Measurements from ENCODE around the gene CAMTA2. TPM values are rescaled to one million over a fixed set of nuclear protein-coding genes. Genes with fewer than 3 reads are reported as not detected.

CAMTA2 gene, protein sequence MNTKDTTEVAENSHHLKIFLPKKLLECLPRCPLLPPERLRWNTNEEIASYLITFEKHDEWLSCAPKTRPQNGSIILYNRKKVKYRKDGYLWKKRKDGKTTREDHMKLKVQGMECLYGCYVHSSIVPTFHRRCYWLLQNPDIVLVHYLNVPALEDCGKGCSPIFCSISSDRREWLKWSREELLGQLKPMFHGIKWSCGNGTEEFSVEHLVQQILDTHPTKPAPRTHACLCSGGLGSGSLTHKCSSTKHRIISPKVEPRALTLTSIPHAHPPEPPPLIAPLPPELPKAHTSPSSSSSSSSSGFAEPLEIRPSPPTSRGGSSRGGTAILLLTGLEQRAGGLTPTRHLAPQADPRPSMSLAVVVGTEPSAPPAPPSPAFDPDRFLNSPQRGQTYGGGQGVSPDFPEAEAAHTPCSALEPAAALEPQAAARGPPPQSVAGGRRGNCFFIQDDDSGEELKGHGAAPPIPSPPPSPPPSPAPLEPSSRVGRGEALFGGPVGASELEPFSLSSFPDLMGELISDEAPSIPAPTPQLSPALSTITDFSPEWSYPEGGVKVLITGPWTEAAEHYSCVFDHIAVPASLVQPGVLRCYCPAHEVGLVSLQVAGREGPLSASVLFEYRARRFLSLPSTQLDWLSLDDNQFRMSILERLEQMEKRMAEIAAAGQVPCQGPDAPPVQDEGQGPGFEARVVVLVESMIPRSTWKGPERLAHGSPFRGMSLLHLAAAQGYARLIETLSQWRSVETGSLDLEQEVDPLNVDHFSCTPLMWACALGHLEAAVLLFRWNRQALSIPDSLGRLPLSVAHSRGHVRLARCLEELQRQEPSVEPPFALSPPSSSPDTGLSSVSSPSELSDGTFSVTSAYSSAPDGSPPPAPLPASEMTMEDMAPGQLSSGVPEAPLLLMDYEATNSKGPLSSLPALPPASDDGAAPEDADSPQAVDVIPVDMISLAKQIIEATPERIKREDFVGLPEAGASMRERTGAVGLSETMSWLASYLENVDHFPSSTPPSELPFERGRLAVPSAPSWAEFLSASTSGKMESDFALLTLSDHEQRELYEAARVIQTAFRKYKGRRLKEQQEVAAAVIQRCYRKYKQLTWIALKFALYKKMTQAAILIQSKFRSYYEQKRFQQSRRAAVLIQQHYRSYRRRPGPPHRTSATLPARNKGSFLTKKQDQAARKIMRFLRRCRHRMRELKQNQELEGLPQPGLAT
- 16.7 and 20.3 TPM in 2 replicates for total RNA-seq

GRCh38 chr17:4986951-4987766 lies at the start of gene CAMTA2:
Gene CAMTA2, minus strand, starts transcription at chr17:4987675. Its CDS starts 1,453 bp downstream, at chr17:4986222.

GRCh38 chr17:5035315-5035714 lies 47.8 kb upstream of the CAMTA2 start, which contains the start of gene SLC52A1:
Gene SLC52A1, minus strand, starts transcription at chr17:5035426. Its CDS starts 820 bp downstream, at chr17:5034606.

GRCh38 chr17:4997302-4998026 lies 10.0 kb upstream of the CAMTA2 start, which contains the start of the genes INCA1 and KIF1C:
Gene INCA1, minus strand, starts transcription at chr17:4997522. Its CDS starts 3,085 bp downstream, at chr17:4994437.
Gene KIF1C, plus strand, starts transcription at chr17:4997950. Its CDS starts 2,297 bp downstream, at chr17:5000247.

DNA sequence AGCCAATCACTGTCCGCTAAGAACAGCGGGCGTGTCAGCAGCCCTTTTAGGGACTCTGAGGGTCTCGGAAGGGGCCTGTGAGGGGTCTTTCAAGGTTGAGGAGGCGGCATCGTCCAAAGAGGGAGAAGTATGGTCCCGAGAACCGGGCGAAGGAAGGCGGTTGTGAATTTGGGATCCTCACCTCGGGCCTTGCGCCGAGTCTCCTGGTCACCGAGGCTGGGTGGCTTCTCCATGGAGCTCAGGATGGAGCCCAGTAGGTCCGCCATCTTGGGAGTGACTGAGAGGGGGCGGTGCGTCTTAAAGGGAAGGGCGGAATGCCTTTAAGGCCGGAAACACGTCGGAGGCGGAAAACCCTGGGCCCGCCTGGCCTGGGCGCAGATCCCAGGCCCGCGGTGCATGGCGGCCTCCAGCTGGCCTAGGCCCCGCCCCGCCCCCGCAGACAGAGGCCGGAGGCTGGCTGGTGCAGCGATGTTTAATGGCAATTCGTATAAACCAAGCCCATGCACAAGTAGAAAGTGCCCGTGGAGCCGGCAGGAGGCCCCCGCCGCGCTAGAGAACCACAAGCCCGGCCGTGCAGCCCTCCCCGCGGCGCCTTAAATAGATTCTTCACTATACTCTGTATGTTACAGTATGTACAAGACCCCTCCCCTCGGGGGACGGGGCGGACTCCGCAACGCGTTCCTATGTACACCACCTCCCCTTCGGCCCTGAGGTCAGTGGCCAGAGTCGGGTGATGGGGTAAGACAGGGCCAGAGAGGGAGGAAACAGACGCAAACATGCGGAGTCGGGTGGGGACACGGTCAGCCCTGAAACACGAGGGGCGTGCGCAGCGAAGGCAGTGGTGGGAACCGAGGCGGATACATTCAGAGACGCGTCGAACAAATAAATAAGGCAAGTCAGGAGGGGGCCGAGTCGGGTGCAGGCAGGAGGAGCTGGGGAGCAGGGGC lies 19.7 kb downstream of the CAMTA2 start, which contains the start of gene SPAG7:
TSS of gene SPAG7 (minus strand) at position 279 of the 947 bp plus-strand sequence. CDS start at position 266, 13 bp downstream.

DNA sequence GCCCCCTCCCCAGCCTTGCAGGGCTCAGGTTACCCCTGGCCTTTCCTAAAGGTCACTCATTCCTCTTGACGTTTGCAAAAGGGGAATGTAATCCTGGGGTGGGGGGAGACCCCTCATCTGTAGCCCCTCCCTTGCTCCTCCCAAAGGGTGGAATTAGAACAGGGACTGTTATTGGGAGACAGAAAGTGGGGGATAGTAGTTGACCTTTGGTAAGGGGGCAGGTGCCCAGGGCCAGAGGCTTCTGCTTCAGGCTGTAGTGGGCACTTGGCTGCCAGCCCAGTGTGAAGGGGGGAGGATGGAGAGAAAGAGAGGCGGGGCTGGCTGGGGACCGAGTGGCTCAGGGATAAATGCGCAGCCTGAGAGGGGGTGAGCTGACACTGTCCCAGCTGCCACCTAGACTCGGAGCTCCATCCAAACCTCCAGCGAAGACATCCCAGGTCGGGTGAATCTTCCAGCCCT lies 36.7 kb downstream of the CAMTA2 start, which contains the start of gene ENO3:
TSS of gene ENO3 (plus strand) at position 374 of the 459 bp plus-strand sequence. CDS start 711 bp downstream, outside the sequence.

DNA sequence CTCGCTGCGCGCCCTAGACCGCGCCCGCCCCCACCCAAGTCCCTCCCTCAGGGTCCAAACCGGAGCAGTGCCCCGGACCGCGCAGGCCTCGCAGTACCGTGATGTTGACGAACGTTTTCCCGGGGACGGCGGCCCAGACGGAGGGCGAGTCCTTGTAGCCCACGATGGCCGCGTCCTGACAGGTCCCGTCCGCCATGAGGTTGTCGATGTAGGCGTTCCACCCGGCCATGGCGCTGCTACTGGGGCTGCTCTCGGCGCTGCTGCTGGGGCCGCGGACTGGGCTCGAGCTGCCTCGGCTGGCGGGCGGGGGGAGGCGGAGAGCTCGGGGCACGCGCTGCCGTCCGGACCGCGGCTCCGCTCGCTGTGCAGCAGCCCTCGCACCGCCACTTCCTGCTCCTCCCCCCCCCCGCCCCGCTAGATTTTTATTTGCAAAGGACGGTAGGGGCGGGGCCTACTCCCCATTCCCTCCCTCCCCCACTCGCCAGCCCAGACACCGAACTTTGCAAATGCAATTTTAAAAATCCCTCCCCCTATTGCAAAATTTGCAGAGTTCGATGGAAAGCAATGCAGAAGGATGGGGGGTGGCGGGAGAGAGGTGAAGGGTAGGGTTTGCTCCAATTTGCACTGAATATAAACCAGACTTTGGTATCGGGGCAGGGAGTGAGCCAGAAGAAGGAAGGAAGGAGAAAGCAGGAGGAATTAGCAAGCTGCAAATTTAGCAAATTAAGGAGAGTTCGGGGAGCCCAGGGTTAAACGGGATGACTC lies 39.1 kb downstream of the CAMTA2 start, which contains the start of gene PFN1:
TSS of gene PFN1 (minus strand) at position 365 of the 765 bp plus-strand sequence. CDS start at position 229, 136 bp downstream.

DNA sequence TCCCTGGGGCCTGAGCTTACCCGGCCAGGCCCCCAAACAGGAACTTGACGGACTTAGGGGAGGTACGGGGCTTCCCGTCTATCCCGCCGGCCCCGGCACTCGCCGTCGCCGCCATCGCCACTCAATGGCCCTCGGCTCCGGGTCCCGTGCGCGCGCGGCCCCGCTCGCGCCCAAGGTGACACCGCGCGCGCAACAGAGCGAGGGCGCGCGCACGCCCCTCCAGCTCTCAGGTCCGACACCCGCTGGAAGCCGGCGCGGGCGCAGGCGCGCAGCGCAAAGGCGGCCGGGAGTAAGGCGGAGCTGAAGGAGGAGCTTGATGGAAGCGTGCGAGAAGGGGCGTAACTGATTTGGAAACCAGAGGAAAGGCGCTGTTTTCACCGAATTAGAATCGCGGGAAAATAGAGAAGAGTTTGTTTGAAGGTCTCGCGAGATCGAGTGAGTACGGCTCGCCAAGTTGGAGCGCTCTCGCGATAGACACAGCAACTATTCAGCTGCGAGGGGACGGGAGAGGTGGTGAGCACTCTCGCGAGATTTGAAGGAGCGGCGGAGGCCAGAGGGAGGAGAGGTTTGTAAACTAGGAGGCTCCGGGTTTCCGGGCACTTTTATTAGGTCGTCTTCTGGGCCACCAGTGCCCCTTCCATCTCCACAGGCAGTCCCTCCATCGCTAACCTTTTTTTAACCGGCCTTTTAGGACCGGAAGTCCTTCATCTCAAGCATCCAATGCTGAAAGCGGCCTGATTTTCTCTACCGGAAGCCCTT lies 47.5 kb downstream of the CAMTA2 start, which contains the start of the genes RNF167 and SLC25A11:
TSS of gene RNF167 (plus strand) at position 473 of the 759 bp plus-strand sequence. CDS start 642 bp downstream, outside the sequence.
TSS of gene SLC25A11 (minus strand) at position 251 of the 759 bp plus-strand sequence. CDS start at position 115, 136 bp downstream.

GRCh38 chr17:4931963-4932362 lies 55.5 kb downstream of the CAMTA2 start, which contains the start of gene GP1BA:
Gene GP1BA, plus strand, starts transcription at chr17:4932277. Its CDS starts 328 bp downstream, at chr17:4932605.

Other genes with a start within 250 kb of the CAMTA2 start
- 0.15 and 0.33 TPM in 2 replicates for gene ZMYND15, start 247.8 kb downstream of the CAMTA2 start, total RNA-seq
- gene CXCL16, start 247.7 kb downstream of the CAMTA2 start, total RNA-seq: 2.0 TPM in 1 of 2 replicates, not detected in the other
- gene TM4SF5, start 215.8 kb downstream of the CAMTA2 start, total RNA-seq: not detected in 2 replicates
- gene VMO1, start 201.3 kb downstream of the CAMTA2 start, total RNA-seq: 0.83 and 1.0 TPM in 2 replicates
- gene GLTPD2, start 198.7 kb downstream of the CAMTA2 start, total RNA-seq: not detected in 2 replicates
- 97.4 and 218 TPM in 2 replicates for gene PSMB6, start 191.5 kb downstream of the CAMTA2 start, total RNA-seq
- gene PLD2, start 180.5 kb downstream of the CAMTA2 start, total RNA-seq: 29.8 and 30.1 TPM in 2 replicates
- gene MINK1, start 154.3 kb downstream of the CAMTA2 start, total RNA-seq: 39.4 and 40.6 TPM in 2 replicates
- gene C17orf107, start 88.1 kb downstream of the CAMTA2 start, total RNA-seq: 1.9 and 5.0 TPM in 2 replicates
- gene CHRNE, start 84.6 kb downstream of the CAMTA2 start, total RNA-seq: 0.87 and 1.2 TPM in 2 replicates
- not detected in 2 replicates for gene GP1BA, start 55.4 kb downstream of the CAMTA2 start, total RNA-seq
- gene SLC25A11, start 47.6 kb downstream of the CAMTA2 start, total RNA-seq: 49.3 and 52.8 TPM in 2 replicates
- 24.0 and 30.8 TPM in 2 replicates for gene RNF167, start 47.4 kb downstream of the CAMTA2 start, total RNA-seq
- 605 and 662 TPM in 2 replicates for gene PFN1, start 39.1 kb downstream of the CAMTA2 start, total RNA-seq
- gene ENO3, start 36.6 kb downstream of the CAMTA2 start, total RNA-seq: 2.3 and 3.6 TPM in 2 replicates
- 43.2 and 56.1 TPM in 2 replicates for gene SPAG7, start 19.9 kb downstream of the CAMTA2 start, total RNA-seq
- 0.66 TPM in 1 of 2 replicates, not detected in the other for gene INCA1, start 9.8 kb upstream of the CAMTA2 start, total RNA-seq
- gene KIF1C, start 10.3 kb upstream of the CAMTA2 start, total RNA-seq: 65.3 and 110 TPM in 2 replicates
- gene SLC52A1, start 47.8 kb upstream of the CAMTA2 start, total RNA-seq: under 0.01 TPM in 1 of 2 replicates, not detected in the other
- 1.5 and 1.9 TPM in 2 replicates for gene ZFP3, start 90.8 kb upstream of the CAMTA2 start, total RNA-seq
- gene ZNF232, start 124.2 kb upstream of the CAMTA2 start, total RNA-seq: 6.8 and 7.8 TPM in 2 replicates
- under 0.01 TPM in 1 of 2 replicates, not detected in the other for gene USP6, start 128.4 kb upstream of the CAMTA2 start, total RNA-seq
- 12.9 and 13.1 TPM in 2 replicates for gene ZNF594, start 204.2 kb upstream of the CAMTA2 start, total RNA-seq
- not detected in 2 replicates for gene SCIMP, start 247.2 kb upstream of the CAMTA2 start, total RNA-seq